Measurements from ENCODE around the gene SYVN1.
"Not testable (repeated sequence)": the region's sequence is repeated elsewhere in the genome, so short reads cannot be mapped to it uniquely, and the experiment has no call there.

DNA sequence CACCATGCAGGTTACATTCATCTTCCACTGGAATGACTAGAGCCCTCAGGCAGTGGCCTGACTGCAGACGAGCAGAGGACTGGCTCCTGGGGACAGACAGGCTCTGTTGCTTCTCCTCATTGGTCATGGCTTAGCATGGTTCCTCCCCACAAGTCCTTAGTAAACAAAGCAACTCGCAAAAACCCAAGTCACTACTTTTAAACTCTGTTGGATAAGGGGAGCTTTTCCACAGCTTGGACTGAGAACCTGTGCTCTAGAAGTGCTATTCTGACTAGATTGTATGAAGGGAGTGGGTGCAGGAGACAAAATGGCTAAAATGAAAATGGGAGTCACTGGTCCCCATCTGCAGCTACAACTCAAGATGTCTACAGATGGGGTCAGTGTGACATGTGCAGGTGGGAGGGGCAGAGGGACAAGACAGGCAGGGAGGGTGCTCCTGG is 40.3 kb upstream of the SYVN1 start:
- not testable (repeated sequence) for TF ChIP-seq CTCF (IDR thresholded peaks at IDR 0.05; ENCODE audit: borderline replicate concordance, extremely low read depth, low read length, poor library complexity, severe bottlenecking); EZH2 (IDR thresholded peaks at IDR 0.05; ENCODE audit: borderline replicate concordance, low read depth, low read length, severe bottlenecking)
